OCI-M1 (cell line): ENCODE results near the gene NDFIP1.

ENCODE experiments used
- DNase-seq: peaks from one replicate; lab custom pipeline; 2025; lab: John Stamatoyannopoulos, UW

Gene NDFIP1

GRCh38 chr5:142189813-142190212, 81.2 kb downstream of the NDFIP1 start:
- no peak for DNase-seq

GRCh38 chr5:142191776-142192175, 83.2 kb downstream of the NDFIP1 start:
- no peak for DNase-seq

GRCh38 chr5:142192286-142193113, 83.9 kb downstream of the NDFIP1 start:
- DNase-seq = no peak

- no peak for DNase-seq
These were observed 84.5 kb downstream of the NDFIP1 start for GRCh38 chr5:142193114-142193428.

- no peak for DNase-seq
These were observed 88.5 kb downstream of the NDFIP1 start for GRCh38 chr5:142197098-142197497.

- no peak for DNase-seq
These were observed 89.2 kb downstream of the NDFIP1 start for GRCh38 chr5:142197781-142198180.

- DNase-seq = no peak
These were observed 90.8 kb downstream of the NDFIP1 start for GRCh38 chr5:142199388-142199787.

GRCh38 chr5:142200387-142200786, 91.8 kb downstream of the NDFIP1 start:
- DNase-seq = no peak

- DNase-seq = no peak
These were observed 92.9 kb downstream of the NDFIP1 start for GRCh38 chr5:142201471-142201887.

GRCh38 chr5:142202282-142202681, 93.7 kb downstream of the NDFIP1 start:
- no peak for DNase-seq
